AG09319 (cell line): ENCODE results near the gene POLR2C.

Experiments used
- DNase-seq: peaks from one replicate; pipeline ENCODE4 v3.0.0-alpha.2; 2010; ENCODE audit warnings: low read depth; ENCODE audit errors: extremely low read depth
- TF ChIP-seq, protein P1 (sequence below): IDR thresholded peaks from 2 replicates; pipeline ENCODE4 v1.5.1; 2011; ENCODE audit warnings: low read depth, mild to moderate bottlenecking, inconsistent platforms, low read length, moderate library complexity

Gene POLR2C

DNA sequence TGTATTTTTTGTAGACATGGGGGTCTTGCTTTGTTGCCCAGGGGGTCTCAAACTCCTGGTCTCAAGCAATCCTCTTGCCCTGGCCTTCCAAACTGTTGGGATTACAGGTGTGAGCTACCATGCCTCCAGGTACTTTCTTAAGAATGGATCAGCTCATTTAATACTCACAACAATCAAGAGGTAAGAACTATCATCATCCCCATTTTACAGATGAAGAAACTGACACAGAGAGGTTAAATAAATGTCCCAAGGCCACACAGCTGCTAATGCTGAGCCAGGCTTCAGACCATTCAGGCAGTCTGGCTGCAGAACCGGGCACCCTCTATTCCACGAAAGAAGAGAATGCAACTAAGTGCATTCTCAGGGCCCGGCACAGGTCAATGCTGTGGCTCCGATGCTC lies 51.9 kb downstream of the POLR2C start:
- DNase-seq: no peak
- TF ChIP-seq, protein P1, sequence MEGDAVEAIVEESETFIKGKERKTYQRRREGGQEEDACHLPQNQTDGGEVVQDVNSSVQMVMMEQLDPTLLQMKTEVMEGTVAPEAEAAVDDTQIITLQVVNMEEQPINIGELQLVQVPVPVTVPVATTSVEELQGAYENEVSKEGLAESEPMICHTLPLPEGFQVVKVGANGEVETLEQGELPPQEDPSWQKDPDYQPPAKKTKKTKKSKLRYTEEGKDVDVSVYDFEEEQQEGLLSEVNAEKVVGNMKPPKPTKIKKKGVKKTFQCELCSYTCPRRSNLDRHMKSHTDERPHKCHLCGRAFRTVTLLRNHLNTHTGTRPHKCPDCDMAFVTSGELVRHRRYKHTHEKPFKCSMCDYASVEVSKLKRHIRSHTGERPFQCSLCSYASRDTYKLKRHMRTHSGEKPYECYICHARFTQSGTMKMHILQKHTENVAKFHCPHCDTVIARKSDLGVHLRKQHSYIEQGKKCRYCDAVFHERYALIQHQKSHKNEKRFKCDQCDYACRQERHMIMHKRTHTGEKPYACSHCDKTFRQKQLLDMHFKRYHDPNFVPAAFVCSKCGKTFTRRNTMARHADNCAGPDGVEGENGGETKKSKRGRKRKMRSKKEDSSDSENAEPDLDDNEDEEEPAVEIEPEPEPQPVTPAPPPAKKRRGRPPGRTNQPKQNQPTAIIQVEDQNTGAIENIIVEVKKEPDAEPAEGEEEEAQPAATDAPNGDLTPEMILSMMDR: no peak

DNA sequence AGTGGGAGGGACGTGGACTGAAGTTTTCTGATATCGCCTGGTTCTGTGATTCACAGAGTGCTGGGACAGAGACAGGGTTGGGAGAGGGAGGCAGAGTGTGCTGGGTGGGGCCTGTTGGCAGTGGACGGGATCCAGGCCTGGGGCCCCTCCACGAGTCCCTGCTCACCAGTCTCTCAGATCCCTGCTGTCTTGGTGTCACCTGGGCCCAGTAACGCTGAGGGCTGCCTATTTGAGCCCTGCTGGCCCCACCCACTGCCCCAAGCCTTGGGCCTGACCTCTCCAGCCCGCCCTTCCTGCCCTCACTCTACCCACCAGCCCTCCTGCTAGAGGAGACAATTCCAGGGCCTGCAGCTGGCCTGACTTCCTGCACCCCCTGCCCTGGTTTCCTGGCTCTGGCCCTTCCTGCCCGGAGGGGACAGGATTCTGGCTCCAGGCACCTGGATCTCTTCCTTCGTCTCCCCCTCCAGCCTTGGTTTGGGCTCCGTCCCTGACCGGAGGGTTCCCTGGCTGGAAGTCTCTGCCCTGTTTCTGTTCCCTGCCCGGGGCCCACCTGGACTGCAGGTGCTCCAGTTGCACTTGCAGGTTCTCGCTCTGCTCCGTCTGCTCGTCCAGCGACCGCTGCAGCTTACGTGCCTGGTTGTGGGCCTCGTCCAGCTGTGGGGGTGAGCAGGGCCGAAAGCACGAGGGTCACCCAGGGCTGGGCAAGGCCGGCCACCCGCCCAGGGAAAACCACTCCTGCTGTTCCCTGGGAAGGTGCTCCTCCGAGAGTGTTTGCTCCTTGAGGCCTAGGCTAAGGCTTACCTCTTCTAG lies 52.5 kb downstream of the POLR2C start:
- DNase-seq: no peak
- TF ChIP-seq, protein P1: no peak

DNA sequence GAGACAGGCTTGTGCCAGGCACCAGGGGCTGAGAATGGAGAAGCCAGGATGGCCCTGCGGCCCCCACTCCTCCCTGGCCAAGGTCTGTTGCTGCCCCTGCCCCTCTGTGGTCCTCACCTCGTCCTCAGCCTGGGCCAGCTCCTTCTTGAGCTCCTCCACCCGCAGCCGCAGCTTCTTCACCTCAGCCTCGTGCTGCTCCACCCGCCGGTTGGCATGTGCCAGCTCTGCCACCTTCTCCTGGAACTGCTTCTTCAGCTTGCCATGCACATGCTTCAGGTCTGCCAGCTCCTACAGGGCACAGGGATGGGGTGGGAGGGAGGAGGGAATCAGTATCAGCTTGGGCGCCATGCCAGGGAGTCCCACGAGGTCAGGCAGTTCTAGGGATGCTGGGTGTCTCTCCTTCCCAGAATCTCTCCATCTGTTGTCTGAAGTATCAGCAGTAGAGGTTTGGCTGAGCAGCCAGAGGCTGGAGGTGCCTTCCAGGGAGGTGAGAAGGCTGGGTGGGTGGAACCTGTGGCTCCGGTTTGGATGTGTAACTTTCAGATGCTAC lies 53.8 kb downstream of the POLR2C start:
- TF ChIP-seq, protein P1: no peak
- DNase-seq: no peak

DNA sequence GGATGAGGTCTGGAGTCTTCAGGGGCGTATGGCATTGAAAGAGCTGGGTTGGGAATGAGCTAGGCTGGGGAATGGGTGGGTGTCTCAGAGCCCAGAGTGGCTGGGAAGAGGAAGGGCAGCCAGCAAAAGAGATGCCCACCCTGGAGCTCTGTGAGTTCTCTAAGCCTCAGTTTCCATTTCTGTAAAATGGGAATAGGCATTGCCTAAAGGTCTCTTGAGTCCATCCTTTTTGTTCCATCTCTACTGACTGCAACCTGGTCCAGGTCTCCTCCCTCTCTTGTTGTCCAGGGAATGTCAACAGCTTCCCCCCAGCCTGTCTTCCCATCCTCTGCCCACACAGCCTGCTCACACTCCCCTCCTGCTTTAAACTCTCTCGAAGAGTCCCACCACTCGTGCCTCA lies 54.3 kb downstream of the POLR2C start:
- TF ChIP-seq, protein P1: no peak
- no peak for DNase-seq

DNA sequence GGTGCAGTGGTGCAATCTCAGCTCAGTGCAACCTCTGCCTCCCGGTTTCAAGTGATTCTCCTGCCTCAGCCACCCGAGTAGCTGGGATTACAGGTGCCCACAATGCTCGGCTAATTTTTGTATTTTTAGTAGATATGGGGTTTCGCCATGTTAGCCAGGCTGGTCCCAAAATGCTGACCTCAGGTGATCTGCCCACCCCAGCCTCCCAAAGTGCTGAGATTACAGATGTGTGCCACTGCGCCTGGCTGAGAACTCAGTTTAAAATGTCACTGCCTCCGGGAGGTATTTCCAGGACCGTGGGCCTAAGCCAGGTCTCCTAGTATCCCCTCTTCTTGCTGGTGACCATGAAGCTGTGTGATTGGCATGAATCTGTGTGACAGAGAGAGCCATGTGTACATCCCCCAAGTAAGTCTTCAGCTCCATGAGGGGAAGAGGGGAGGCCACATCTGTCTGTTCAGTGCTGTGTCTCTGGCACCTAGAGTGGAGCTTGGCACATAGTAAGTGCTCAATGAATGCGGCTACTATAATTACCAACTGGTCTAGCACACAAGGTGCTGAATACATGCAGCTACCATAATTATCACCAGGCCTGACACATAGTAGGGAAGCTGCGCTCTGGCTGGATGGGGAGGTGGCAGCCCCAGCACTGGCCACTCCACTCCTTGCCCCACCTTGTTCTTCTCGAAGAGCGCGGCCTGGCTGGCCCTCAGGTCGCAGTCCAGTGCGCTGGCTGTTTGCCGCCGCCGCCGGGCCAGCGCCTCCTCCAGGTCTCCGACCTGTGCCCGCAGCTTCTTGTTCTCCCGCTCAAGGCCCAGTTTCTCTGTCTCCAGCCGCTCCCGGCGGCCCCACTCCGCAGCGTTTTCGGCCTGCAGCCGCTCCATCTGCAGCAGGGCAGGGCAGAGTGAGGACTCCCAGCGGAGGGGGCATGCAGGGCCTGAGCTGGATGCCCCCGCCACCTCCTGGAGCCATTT lies 55.2 kb downstream of the POLR2C start:
- DNase-seq: no peak
- TF ChIP-seq, protein P1: no peak

DNA sequence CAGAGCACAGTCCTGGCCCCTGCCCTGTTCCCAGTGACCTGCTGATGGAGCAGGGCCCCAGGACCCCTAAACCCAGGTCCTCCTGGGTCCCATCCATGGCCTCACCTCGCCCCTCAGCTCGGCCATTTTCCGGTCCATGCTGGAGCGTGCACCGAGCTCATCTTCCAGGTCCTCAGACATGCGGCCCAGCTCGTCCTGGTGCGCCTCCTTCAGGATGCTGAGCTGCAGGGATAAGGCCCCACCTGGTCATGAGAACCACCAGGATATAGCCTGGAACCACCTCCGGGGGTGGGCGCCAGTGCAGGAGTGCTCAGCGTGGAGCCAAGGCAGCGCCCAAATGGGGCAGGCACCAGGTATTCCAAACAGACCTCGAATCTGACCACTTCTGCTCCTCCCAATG lies 56.0 kb downstream of the POLR2C start:
- TF ChIP-seq, protein P1: no peak
- DNase-seq: no peak
